ENCODE data around the gene SLC35F5. TPM values are rescaled to one million over a fixed set of nuclear protein-coding genes. Genes with fewer than 3 reads are reported as not detected.

Gene SLC35F5
- total and polyA plus RNA-seq, 2 of the 4 experiments (the other 2 are of a cell fraction) = 30.5 to 93.4 TPM

GRCh38 chr2:113767811-113768460 is 11.5 kb upstream of the SLC35F5 start:
- ATAC-seq (ENCODE audit: low read depth) (no peak; the same call in 1 of the 2 replicates), DNase-seq (peak; percentile 12)
- Histone ChIP-seq H2BK120ac (ENCODE audit: low read depth, low read length) (no peak overlapping the region), H4K91ac (ENCODE audit: insufficient read depth, low read depth, low read length) (no peak overlapping the region), H2BK20ac (ENCODE audit: low read depth, low read length) (no peak overlapping the region), H3K4me2 (ENCODE audit: low read depth, low read length) (no peak overlapping the region), H3K14ac (replicated peaks; ENCODE audit: low read depth, low read length) (no peak overlapping the region), H3K4me3 (ENCODE audit: insufficient read depth, low read depth, low read length) (no peak overlapping the region), H3K18ac (ENCODE audit: low read depth, low read length) (0 out of 2 replicates have a peak overlapping the region, but pooled peaks have one; percentile 13), H4K20me1 (ENCODE audit: insufficient read depth, low read length) (no peaks in the 10 kb centered on the region), H3K56ac (ENCODE audit: extremely low read depth, insufficient read depth, low read length) (no peak overlapping the region), H3K36me3 (ENCODE audit: control insufficient read depth, insufficient read depth, low read length) (no peaks in the 10 kb centered on the region), H2AK9ac (replicated peaks; ENCODE audit: low read depth, low read length, poor library complexity) (no peak overlapping the region), H3K9me1 (ENCODE audit: insufficient read depth, low read length) (peaks cover under 1% of the 10 kb centered on the region; the same call in 1 of the 2 replicates), H3K9ac (ENCODE audit: low read depth, low read length) (no peak overlapping the region), H4K8ac (ENCODE audit: low read depth in 2 of 2, low read length in 2 of 2) (no peak overlapping the region), H3K23ac (ENCODE audit: low read depth, low read length) (no peak overlapping the region), H3K27ac (ENCODE audit: insufficient read depth, low read length) (peak overlapping the region; percentile 9; the same call in 1 of the 2 replicates), H3K4ac (ENCODE audit: low read depth, low read length) (no peak overlapping the region), H2AK5ac (ENCODE audit: low read depth, low read length) (no peak overlapping the region), H2AFZ (replicated peaks; ENCODE audit: low read length, poor library complexity) (no peak overlapping the region), H4K5ac (ENCODE audit: low read depth, low read length) (peak overlapping the region; percentile 16; the same call in 1 of the 2 replicates), H2BK15ac (ENCODE audit: low read depth, low read length) (peak overlapping the region; percentile 29; the same call in 1 of the 3 replicates), H3K27me3 (ENCODE audit: control insufficient read depth, insufficient read depth, low read length) (no peaks in the 10 kb centered on the region), H3K79me1 (ENCODE audit: low read depth in 1 of 2, low read length in 2 of 2) (peaks cover 0 to 2% of the 10 kb centered on the region in 2 experiments; a peak in 1 of 4 replicates), H3K4me1 (ENCODE audit: control insufficient read depth, insufficient read depth, low read length) (peaks cover 5% of the 10 kb centered on the region), H2BK5ac (ENCODE audit: low read depth, low read length, poor library complexity, severe bottlenecking) (no peak overlapping the region), H3K9me3 (ENCODE audit: control insufficient read depth, insufficient read depth, low read length) (no peaks in the 10 kb centered on the region; the same call in 1 of the 2 replicates)
- ChIA-PET CTCF (no interaction called here), POLR2A (ENCODE audit: unreplicated experiment) (no interaction called here)
- no peak for TF ChIP-seq ELK1 (IDR thresholded peaks at IDR 0.05; ENCODE audit: borderline replicate concordance, low read depth, low read length)
- TF ChIP-seq CHD1 (IDR thresholded peaks at IDR 0.05; ENCODE audit: low read depth, low read length) = no peak
- TF ChIP-seq RAD21 (IDR thresholded peaks at IDR 0.05; ENCODE audit: low read length) = no peak
- TF ChIP-seq POLR2A (IDR thresholded peaks at IDR 0.05; ENCODE audit: low read depth, low read length) = no peak
- TF ChIP-seq NFE2L2 (IDR thresholded peaks at IDR 0.05; ENCODE audit: low read depth, low read length) = no peak
- no peak for TF ChIP-seq CTCF (conservative IDR thresholded peaks at IDR 0.05; ENCODE audit: low read depth, low read length)
- BruUV-seq (replicated peaks) = no TSS peak
- no CpG with 5 or more reads among the region's 4 CpGs for WGBS, 2 experiments (ENCODE audit: extremely low coverage in 2 of 2, insufficient read length in 1 of 2)
- intact Hi-C loops (cut with micrococcal nuclease) (no loop called here), dilution Hi-C loops (cut with HindIII; ENCODE audit: low sequenced_read_pairs, unreplicated experiment) (no loop called here), in situ Hi-C loops (cut with MboI; ENCODE audit: low sequenced_read_pairs) (no loop called here)
